Peyer's patch (tissue), 4 donors: ENCODE data around the gene SH3GLB1. TPM values are rescaled to one million over a fixed set of nuclear protein-coding genes. Genes with fewer than 3 reads are reported as not detected.
A peak's percentile ranks its signal among the peaks of the same experiment; 100 is the strongest.

ENCODE experiments used
- DNase-seq, 3 donors: peaks; one replicate each; pipeline ENCODE4 v3.0.0-alpha.2; 2017 to 2019
- H3K27ac ChIP-seq, 4 donors: fragments of 200-600 bp; sonication (generic); one replicate each; pipeline ENCODE4 v1.5.1; 2016 to 2019
- H3K27me3 ChIP-seq, 2 donors: fragments of 200-600 bp; sonication (generic); one replicate each; pipeline ENCODE4 v1.5.1; 2019
- H3K36me3 ChIP-seq, 3 donors: fragments of 200-600 bp; sonication (generic); one replicate each; pipeline ENCODE4 v1.5.1; 2016 to 2019
- H3K4me1 ChIP-seq, 4 donors: fragments of 200-600 bp; sonication (generic); one replicate each; pipeline ENCODE4 v1.5.1; 2016 to 2019
- H3K4me3 ChIP-seq, 4 donors: fragments of 200-600 bp; sonication (generic); 1 replicate in 3 of 4; 2 replicates in 1 of 4; pipeline ENCODE4 v1.5.1; 2016 to 2019; ENCODE audit warnings: mild to moderate bottlenecking in 1 of 4
- H3K9me3 ChIP-seq, 4 donors: fragments of 200-600 bp; sonication (generic); one replicate each; pipeline ENCODE4 v1.5.1; 2016 to 2019; ENCODE audit warnings: mild to moderate bottlenecking in 1 of 4
- CTCF ChIP-seq, 6 experiments: fragments of 450-650 bp in 4 of 6; fragments of 200-600 bp in 2 of 6; sonication (generic) in 1 of 6; IDR thresholded peaks; one replicate each; pipeline ENCODE4 v1.5.1; 2017 to 2019; ENCODE audit warnings: antibody characterized with exemption in 6 of 6, mild to moderate bottlenecking in 3 of 6, moderate library complexity in 1 of 6
- POLR2A ChIP-seq, 2 donors: fragments of 450-650 bp; IDR thresholded peaks; one replicate each; pipeline ENCODE4 v1.5.1; 2017; ENCODE audit warnings: antibody characterized with exemption in 2 of 2, mild to moderate bottlenecking in 2 of 2, moderate library complexity in 2 of 2
- total RNA-seq, 4 donors: library from RNA; depleted of rRNA; stranded (reverse); fragments of >200 nt; gene quantifications; one replicate each; pipeline ENCODE4 v1.1.0, GENCODE V29; 2016

The SH3GLB1 gene
- total RNA-seq, 4 donors from 2014 or later: 42.2 to 62.7 (median 45.9) TPM

GRCh38 chr1:86739648-86740509, 35.5 kb downstream of the SH3GLB1 start:
- H3K27ac ChIP-seq: no peak overlapping the region
- H3K4me1 ChIP-seq: peaks cover 0 to 5% (median 0%) of the 10 kb centered on the region in 4 donors
- DNase-seq: no peak
- no peak overlapping the region for H3K4me3 ChIP-seq
- H3K27me3 ChIP-seq: no peaks in the 10 kb centered on the region
- H3K36me3 ChIP-seq: peaks cover 0 to 77% (median 0%) of the 10 kb centered on the region in 3 donors
- H3K9me3 ChIP-seq: no peaks in the 10 kb centered on the region
- TF ChIP-seq POLR2A (IDR thresholded peaks at IDR 0.05) (no peak), CTCF (IDR thresholded peaks at IDR 0.05) (no peak)

- H3K36me3 ChIP-seq: peaks cover 0 to 63% (median 0%) of the 10 kb centered on the region in 3 donors
- DNase-seq: peak in 1 of 3 donors; percentile 69
- H3K9me3 ChIP-seq: no peaks in the 10 kb centered on the region
- TF ChIP-seq CTCF (IDR thresholded peaks at IDR 0.05) (peak in 5 of 6 experiments; percentile 23 to 71 (median 66)), POLR2A (IDR thresholded peaks at IDR 0.05) (no peak)
- no peaks in the 10 kb centered on the region for H3K27me3 ChIP-seq
- H3K4me1 ChIP-seq: peaks cover 0 to 5% (median 0%) of the 10 kb centered on the region in 4 donors
- H3K27ac ChIP-seq: no peak overlapping the region
- no peak overlapping the region for H3K4me3 ChIP-seq
These were observed 37.7 kb downstream of the SH3GLB1 start for GRCh38 chr1:86741947-86742572.

GRCh38 chr1:86747304-86747703, 42.9 kb downstream of the SH3GLB1 start:
- Histone ChIP-seq H3K4me1 (no peaks in the 10 kb centered on the region), H3K36me3 (peaks cover 0 to 41% (median 0%) of the 10 kb centered on the region in 3 donors), H3K9me3 (no peaks in the 10 kb centered on the region), H3K4me3 (no peak overlapping the region), H3K27ac (no peak overlapping the region), H3K27me3 (no peaks in the 10 kb centered on the region)
- no peak for DNase-seq
- TF ChIP-seq POLR2A (IDR thresholded peaks at IDR 0.05) (no peak), CTCF (IDR thresholded peaks at IDR 0.05) (no peak)

- DNase-seq: no peak
- Histone ChIP-seq H3K27ac (no peak overlapping the region), H3K4me3 (no peak overlapping the region), H3K9me3 (no peaks in the 10 kb centered on the region), H3K36me3 (peaks cover 0 to 26% (median 0%) of the 10 kb centered on the region in 3 donors), H3K4me1 (no peaks in the 10 kb centered on the region), H3K27me3 (no peaks in the 10 kb centered on the region)
- TF ChIP-seq POLR2A (IDR thresholded peaks at IDR 0.05) (no peak), CTCF (IDR thresholded peaks at IDR 0.05) (no peak)
These were observed 44.4 kb downstream of the SH3GLB1 start for GRCh38 chr1:86748622-86749373.

- H3K4me1 ChIP-seq: no peaks in the 10 kb centered on the region
- H3K36me3 ChIP-seq: peaks cover 0 to 13% (median 0%) of the 10 kb centered on the region in 3 donors
- no peak overlapping the region for H3K27ac ChIP-seq
- no peak for DNase-seq
- no peaks in the 10 kb centered on the region for H3K9me3 ChIP-seq
- H3K4me3 ChIP-seq: no peak overlapping the region
- TF ChIP-seq POLR2A (IDR thresholded peaks at IDR 0.05) (no peak), CTCF (IDR thresholded peaks at IDR 0.05) (no peak)
- H3K27me3 ChIP-seq: no peaks in the 10 kb centered on the region
These were observed 45.7 kb downstream of the SH3GLB1 start for GRCh38 chr1:86750076-86750475.
